ENCODE measurements around the gene GFOD2.

GFOD2 gene

GRCh38 chr16:67658849-67659674 lies 60.1 kb downstream of the GFOD2 start:
- DNase-seq (ENCODE audit: low spot score) = no peak

- no peak for DNase-seq (ENCODE audit: low spot score)
Measured at GRCh38 chr16:67657751-67658518, 61.2 kb downstream of the GFOD2 start.

GRCh38 chr16:67657017-67657608 lies 62.0 kb downstream of the GFOD2 start:
- no peak for DNase-seq (ENCODE audit: low spot score)

GRCh38 chr16:67656344-67657016 lies 62.6 kb downstream of the GFOD2 start:
- DNase-seq (ENCODE audit: low spot score) = no peak

- no peak for DNase-seq (ENCODE audit: low spot score)
Measured at GRCh38 chr16:67655363-67655762, 63.8 kb downstream of the GFOD2 start.

- DNase-seq (ENCODE audit: low spot score) = no peak
Measured at GRCh38 chr16:67654403-67654911, 64.7 kb downstream of the GFOD2 start.

- no peak for DNase-seq (ENCODE audit: low spot score)
Measured at GRCh38 chr16:67653789-67654402, 65.2 kb downstream of the GFOD2 start.

- DNase-seq (ENCODE audit: low spot score) = no peak
Measured at GRCh38 chr16:67653128-67653788, 65.9 kb downstream of the GFOD2 start.

GRCh38 chr16:67652578-67653127 lies 66.5 kb downstream of the GFOD2 start:
- DNase-seq (ENCODE audit: low spot score) = peak; percentile 50

- no peak for DNase-seq (ENCODE audit: low spot score)
Measured at GRCh38 chr16:67651847-67652246, 67.3 kb downstream of the GFOD2 start.

GRCh38 chr16:67651039-67651438 lies 68.1 kb downstream of the GFOD2 start:
- no peak for DNase-seq (ENCODE audit: low spot score)

GRCh38 chr16:67650023-67650422 lies 69.1 kb downstream of the GFOD2 start:
- DNase-seq (ENCODE audit: low spot score) = no peak

- DNase-seq (ENCODE audit: low spot score) = no peak
Measured at GRCh38 chr16:67649494-67649931, 69.6 kb downstream of the GFOD2 start.

- no peak for DNase-seq (ENCODE audit: low spot score)
Measured at GRCh38 chr16:67648764-67649407, 70.2 kb downstream of the GFOD2 start.

GRCh38 chr16:67648088-67648763 lies 70.9 kb downstream of the GFOD2 start:
- DNase-seq (ENCODE audit: low spot score) = no peak

GRCh38 chr16:67647681-67648080 lies 71.4 kb downstream of the GFOD2 start:
- DNase-seq (ENCODE audit: low spot score) = no peak

- DNase-seq (ENCODE audit: low spot score) = peak; percentile 20
Measured at GRCh38 chr16:67647111-67647651, 71.9 kb downstream of the GFOD2 start.

- no peak for DNase-seq (ENCODE audit: low spot score)
Measured at GRCh38 chr16:67645397-67646121, 73.6 kb downstream of the GFOD2 start.

GRCh38 chr16:67644038-67644437 lies 75.1 kb downstream of the GFOD2 start:
- DNase-seq (ENCODE audit: low spot score) = no peak

All from kidney tubule cell (primary cell).